IPS DF 6.9 (cell line): Measurements from ENCODE around the gene TAF11L9.
"Not testable (repeated sequence)": the region's sequence is repeated elsewhere in the genome, so short reads cannot be mapped to it uniquely, and the experiment has no call there.

Experiments
- DNase-seq: peaks from one replicate; pipeline ENCODE4 v3.0.0-alpha.2; 2013; ENCODE audit warnings: low read depth, low spot score
- H3K27ac ChIP-seq: one replicate; pipeline ENCODE4 v1.5.1; 2013; ENCODE audit warnings: low read length, control low read depth
- H3K27me3 ChIP-seq: 2 replicates; pipeline ENCODE4 v1.6.1; 2013; ENCODE audit warnings: mild to moderate bottlenecking, low read length; ENCODE audit not compliant: control insufficient read depth, insufficient read depth
- H3K36me3 ChIP-seq: 2 replicates; pipeline ENCODE4 v1.6.1; 2013; ENCODE audit warnings: low read length; ENCODE audit not compliant: control insufficient read depth, insufficient read depth
- H3K4me1 ChIP-seq: 2 replicates; pipeline ENCODE4 v1.6.1; 2013; ENCODE audit warnings: low read length; ENCODE audit not compliant: control insufficient read depth, insufficient read depth
- H3K4me3 ChIP-seq: 2 replicates; pipeline ENCODE4 v1.5.1; 2013; ENCODE audit warnings: mild to moderate bottlenecking, low read length
- H3K9me3 ChIP-seq: 2 replicates; pipeline ENCODE4 v1.6.1; 2013; ENCODE audit warnings: low read length, inconsistent platforms; ENCODE audit not compliant: control insufficient read depth, insufficient read depth
- WGBS: extraction: QIAGEN DNeasy Blood & Tissue Kit; methylation state at CpG from one replicate; pipeline ENCODE4 v1.1.7; 2013; ENCODE audit warnings: mixed read lengths, missing lambda C conversion rate; ENCODE audit not compliant: insufficient read length, insufficient coverage; 5-methylcytosine and 5-hydroxymethylcytosine counted together

Gene TAF11L9

DNA sequence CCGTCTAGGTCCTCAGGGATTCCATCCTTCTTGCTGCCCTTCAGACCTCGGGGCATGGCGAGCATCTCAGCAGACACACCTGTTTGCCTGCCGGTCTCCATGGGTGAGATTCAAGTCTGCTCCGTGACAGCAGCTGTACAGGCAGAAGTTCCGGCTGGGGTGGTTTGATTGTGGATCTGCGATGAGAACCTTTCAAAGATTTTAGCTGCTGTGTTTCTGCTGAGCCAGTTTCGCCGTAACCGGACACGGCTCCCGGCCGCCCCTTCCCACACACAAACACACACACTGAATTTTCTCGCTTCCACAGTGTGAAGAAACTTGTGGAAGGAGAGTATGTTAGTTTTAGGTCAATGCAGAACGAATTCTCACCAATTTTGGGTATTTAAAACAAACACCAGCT lies 3.5 kb upstream of the TAF11L9 start, which contains the start of gene TAF11L10:
Gene TAF11L10, minus strand, starts transcription at position 101 of the 400 bp plus-strand sequence.
- H3K4me1 ChIP-seq, result not testable (repeated sequence)
- WGBS, result no CpG with 5 or more reads among the region's 15 CpGs

DNA sequence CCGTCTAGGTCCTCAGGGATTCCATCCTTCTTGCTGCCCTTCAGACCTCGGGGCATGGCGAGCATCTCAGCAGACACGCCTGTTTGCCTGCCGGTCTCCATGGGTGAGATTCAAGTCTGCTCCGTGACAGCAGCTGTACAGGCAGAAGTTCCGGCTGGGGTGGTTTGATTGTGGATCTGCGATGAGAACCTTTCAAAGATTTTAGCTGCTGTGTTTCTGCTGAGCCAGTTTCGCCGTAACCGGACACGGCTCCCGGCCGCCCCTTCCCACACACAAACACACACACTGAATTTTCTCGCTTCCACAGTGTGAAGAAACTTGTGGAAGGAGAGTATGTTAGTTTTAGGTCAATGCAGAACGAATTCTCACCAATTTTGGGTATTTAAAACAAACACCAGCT lies 3.3 kb downstream of the TAF11L9 start, which contains the start of gene TAF11L8:
Gene TAF11L8, minus strand, starts transcription at position 101 of the 400 bp plus-strand sequence.
- not testable (repeated sequence) for H3K4me1 ChIP-seq, H3K27ac ChIP-seq, H3K9me3 ChIP-seq, H3K4me3 ChIP-seq, H3K36me3 ChIP-seq, H3K27me3 ChIP-seq, DNase-seq
- no CpG with 5 or more reads among the region's 16 CpGs for WGBS

More for the DNA sequence above, 3.5 kb upstream of the TAF11L9 start, which contains the start of gene TAF11L10:
- not testable (repeated sequence) for H3K9me3 ChIP-seq, H3K27ac ChIP-seq, DNase-seq, H3K4me3 ChIP-seq, H3K27me3 ChIP-seq, H3K36me3 ChIP-seq

DNA sequence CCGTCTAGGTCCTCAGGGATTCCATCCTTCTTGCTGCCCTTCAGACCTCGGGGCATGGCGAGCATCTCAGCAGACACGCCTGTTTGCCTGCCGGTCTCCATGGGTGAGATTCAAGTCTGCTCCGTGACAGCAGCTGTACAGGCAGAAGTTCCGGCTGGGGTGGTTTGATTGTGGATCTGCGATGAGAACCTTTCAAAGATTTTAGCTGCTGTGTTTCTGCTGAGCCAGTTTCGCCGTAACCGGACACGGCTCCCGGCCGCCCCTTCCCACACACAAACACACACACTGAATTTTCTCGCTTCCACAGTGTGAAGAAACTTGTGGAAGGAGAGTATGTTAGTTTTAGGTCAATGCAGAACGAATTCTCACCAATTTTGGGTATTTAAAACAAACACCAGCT lies 8.5 kb downstream of the TAF11L9 start, which contains the start of gene TAF11L7:
Gene TAF11L7, minus strand, starts transcription at position 101 of the 400 bp plus-strand sequence.
- H3K4me3 ChIP-seq, H3K36me3 ChIP-seq, H3K27me3 ChIP-seq, H3K27ac ChIP-seq, DNase-seq, H3K9me3 ChIP-seq, H3K4me1 ChIP-seq: not testable (repeated sequence)
- WGBS, result no CpG with 5 or more reads among the region's 16 CpGs
